Spinal cord (tissue), 10 donors: Measurements from ENCODE around the gene CYB5A. TPM values are rescaled to one million over a fixed set of nuclear protein-coding genes. Genes with fewer than 3 reads are reported as not detected.

ENCODE experiments used
- DNase-seq, 6 donors: peaks; one replicate each; pipeline versions ENCODE4 v3.0.0 to v3.0.0-alpha.2; 2013 to 2015; ENCODE audit warnings: low spot score in 6 of 6, low read depth in 4 of 6
- H3K27ac ChIP-seq: one replicate; pipeline ENCODE4 v1.5.1; 2013; ENCODE audit warnings: low read depth, low read length, control low read depth
- H3K27me3 ChIP-seq: one replicate; pipeline ENCODE4 v1.6.1; 2013; ENCODE audit warnings: low read length; ENCODE audit not compliant: control insufficient read depth, insufficient read depth
- H3K36me3 ChIP-seq: one replicate; pipeline ENCODE4 v1.6.1; 2013; ENCODE audit warnings: low read length; ENCODE audit not compliant: control insufficient read depth, insufficient read depth
- H3K4me1 ChIP-seq: one replicate; pipeline ENCODE4 v1.6.1; 2013; ENCODE audit warnings: low read length; ENCODE audit not compliant: control insufficient read depth, insufficient read depth
- H3K4me3 ChIP-seq: one replicate; pipeline ENCODE4 v1.5.1; 2013; ENCODE audit warnings: low read depth, low read length, control low read depth
- H3K9me3 ChIP-seq: one replicate; pipeline ENCODE4 v1.6.1; 2013; ENCODE audit warnings: low read length; ENCODE audit not compliant: control insufficient read depth, insufficient read depth
- WGBS: methylation state at CpG from one replicate; pipeline ENCODE4 v1.1.5; 2013; ENCODE audit warnings: missing lambda C conversion rate; ENCODE audit not compliant: insufficient coverage; 5-methylcytosine and 5-hydroxymethylcytosine counted together
- polyA plus RNA-seq, 2 donors: library from polyadenylated mRNA; unstranded; fragments of 120-200 nt; gene quantifications; one replicate each; pipeline ENCODE4 v1.2.1, GENCODE V29; 2013; ENCODE audit not compliant: insufficient read length in 2 of 2
- small RNA-seq: library from RNA; depleted of rRNA; stranded (forward); fragments of <200 nt; gene quantifications from one replicate; pipeline ENCODE3, GENCODE V24; 2014; ENCODE audit warnings: low replicate concordance
- total RNA-seq, 2 donors: library from RNA; depleted of rRNA in 1 of 2; stranded (reverse); fragments of 120-200 nt in 1 of 2; fragments of >200 nt in 1 of 2; gene quantifications; one replicate each; pipeline versions ENCODE4 v1.2.3 to v1.2.4, GENCODE V29; 2013 to 2014
- donor health status: healthy.

Gene CYB5A
- total and polyA plus RNA-seq, 4 donors, result 36.2 to 95.7 (median 63.4) TPM

GRCh38 chr18:74215863-74216262, 75.9 kb downstream of the CYB5A start:
- Histone ChIP-seq H3K9me3 (no peaks in the 10 kb centered on the region), H3K4me1 (no peaks in the 10 kb centered on the region), H3K27ac (no peak overlapping the region), H3K4me3 (no peak overlapping the region), H3K36me3 (no peaks in the 10 kb centered on the region), H3K27me3 (no peaks in the 10 kb centered on the region)
- WGBS, result no CpG with 5 or more reads among the region's 1 CpG
- DNase-seq, result no peak

- H3K9me3 ChIP-seq, result no peaks in the 10 kb centered on the region
- no peaks in the 10 kb centered on the region for H3K36me3 ChIP-seq
- no peaks in the 10 kb centered on the region for H3K4me1 ChIP-seq
- no peak for DNase-seq
- H3K4me3 ChIP-seq, result no peak overlapping the region
- no peak overlapping the region for H3K27ac ChIP-seq
- no peaks in the 10 kb centered on the region for H3K27me3 ChIP-seq
- WGBS, result no CpG with 5 or more reads among the region's 3 CpGs
Observed at GRCh38 chr18:74213429-74213828, 78.3 kb downstream of the CYB5A start.

GRCh38 chr18:74204526-74205152, 87.1 kb downstream of the CYB5A start:
- Histone ChIP-seq H3K36me3 (no peaks in the 10 kb centered on the region), H3K4me3 (no peak overlapping the region), H3K9me3 (no peaks in the 10 kb centered on the region), H3K27ac (no peak overlapping the region), H3K4me1 (peaks cover 10% of the 10 kb centered on the region), H3K27me3 (no peaks in the 10 kb centered on the region)
- 67% methylated on average over 2 of the region's 5 CpGs for WGBS
- DNase-seq, result no peak

- Histone ChIP-seq H3K4me1 (peaks cover 10% of the 10 kb centered on the region), H3K27ac (no peak overlapping the region), H3K9me3 (no peaks in the 10 kb centered on the region), H3K27me3 (no peaks in the 10 kb centered on the region), H3K36me3 (no peaks in the 10 kb centered on the region), H3K4me3 (no peak overlapping the region)
- WGBS, result 78% methylated on average over 7 of the region's 7 CpGs
- DNase-seq, result no peak
Observed at GRCh38 chr18:74203811-74204210, 88.0 kb downstream of the CYB5A start.

Small RNA genes within 50 kb of the gene (small RNA-seq; reads per million reads assigned to genes)
- not detected for gene RN7SL551P

Other genes starting within 250 kb of the CYB5A start
- gene FBXO15, start 144.1 kb downstream of the CYB5A start, total RNA-seq, result 1 to 10 TPM; 5.4 to 6.5 TPM
- gene FBXO15, start 144.1 kb downstream of the CYB5A start, polyA plus RNA-seq, result 1 to 10 TPM; 5.7 to 6.4 TPM
- 10 to 100 TPM; 36.4 to 58.7 TPM for gene TIMM21, start 143.4 kb downstream of the CYB5A start, total RNA-seq
- gene TIMM21, start 143.4 kb downstream of the CYB5A start, polyA plus RNA-seq, result 10 to 100 TPM; 71.8 to 73.7 TPM
- not detected for gene C18orf63, start 23.9 kb upstream of the CYB5A start, total RNA-seq
- gene C18orf63, start 23.9 kb upstream of the CYB5A start, polyA plus RNA-seq, result not detected
- 10 to 100 TPM; 16.2 to 19.0 TPM for gene DIPK1C, start 165.3 kb upstream of the CYB5A start, total RNA-seq
- gene DIPK1C, start 165.3 kb upstream of the CYB5A start, polyA plus RNA-seq, result 10 to 100 TPM; 47.4 to 57.2 TPM
- 10 to 100 TPM; 66.4 to 71.5 TPM for gene CNDP2, start 204.4 kb upstream of the CYB5A start, total RNA-seq
- gene CNDP2, start 204.4 kb upstream of the CYB5A start, polyA plus RNA-seq, result 100 to 1,000 TPM; 125 to 135 TPM
- gene CNDP1, start 242.5 kb upstream of the CYB5A start, total RNA-seq, result 1 to 10 TPM in 1 of 2 donors, under 1 TPM in 1; 0.61 to 2.4 TPM
- 1 to 10 TPM; 1.1 to 1.3 TPM for gene CNDP1, start 242.5 kb upstream of the CYB5A start, polyA plus RNA-seq